ENCODE results near the gene SOST. TPM values are rescaled to one million over a fixed set of nuclear protein-coding genes. Genes with fewer than 3 reads are reported as not detected.
A peak's percentile ranks its signal among the peaks of the same experiment; 100 is the strongest.

SOST gene
- total RNA-seq, 1 experiment from 2014 or later = 0.07 TPM

DNA sequence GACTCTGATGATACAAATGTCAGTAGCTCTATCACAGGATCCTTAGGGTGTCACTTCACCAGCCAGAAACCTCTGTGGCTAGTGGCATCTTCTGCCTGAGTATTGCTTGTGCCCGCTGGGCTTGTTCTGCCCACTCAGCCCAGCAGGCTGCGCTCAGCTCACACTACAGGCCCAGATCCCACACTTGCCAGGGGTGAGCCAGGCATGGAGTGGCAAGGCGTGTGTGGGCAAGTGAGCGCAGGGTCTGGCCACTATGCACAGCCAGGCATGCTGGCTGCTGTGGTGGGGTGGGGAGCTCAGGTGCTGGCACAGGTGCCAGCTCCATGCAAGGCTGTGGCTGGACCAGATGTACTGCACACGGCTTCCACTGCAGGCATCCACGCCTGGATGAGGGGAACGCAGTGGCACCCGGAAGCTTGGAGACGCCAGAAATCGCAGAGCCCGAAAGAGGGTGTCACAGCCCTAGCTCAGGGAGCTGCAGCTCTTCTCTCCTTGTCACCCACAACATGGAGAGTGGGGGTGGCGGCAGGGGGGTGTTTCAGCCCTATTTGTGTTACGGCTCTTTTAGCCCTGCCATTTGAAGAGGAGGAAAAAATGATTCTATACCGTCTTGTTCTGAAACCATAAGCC lies 31.8 kb upstream of the SOST start:
- H3K36me3 Mint-ChIP-seq = no peaks in the 10 kb centered on the region; the same call in 1 of the 2 replicates
- no peak for TF ChIP-seq ZNF317 (CRISPR knock-in tag; IDR thresholded peaks at IDR 0.05; ENCODE audit: borderline replicate concordance, low read depth)
- TF ChIP-seq EMX1 (CRISPR knock-in tag; IDR thresholded peaks at IDR 0.05) = no peak
- no peak for TF ChIP-seq ZNF121 (CRISPR knock-in tag; IDR thresholded peaks at IDR 0.05)
- TF ChIP-seq ZNF263 (CRISPR knock-in tag; IDR thresholded peaks at IDR 0.05; ENCODE audit: low read depth) = no peak
- TF ChIP-seq, protein P1, sequence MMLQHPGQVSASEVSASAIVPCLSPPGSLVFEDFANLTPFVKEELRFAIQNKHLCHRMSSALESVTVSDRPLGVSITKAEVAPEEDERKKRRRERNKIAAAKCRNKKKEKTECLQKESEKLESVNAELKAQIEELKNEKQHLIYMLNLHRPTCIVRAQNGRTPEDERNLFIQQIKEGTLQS (CRISPR knock-in tag; conservative IDR thresholded peaks at IDR 0.05) = no peak
- TF ChIP-seq, protein P2, sequence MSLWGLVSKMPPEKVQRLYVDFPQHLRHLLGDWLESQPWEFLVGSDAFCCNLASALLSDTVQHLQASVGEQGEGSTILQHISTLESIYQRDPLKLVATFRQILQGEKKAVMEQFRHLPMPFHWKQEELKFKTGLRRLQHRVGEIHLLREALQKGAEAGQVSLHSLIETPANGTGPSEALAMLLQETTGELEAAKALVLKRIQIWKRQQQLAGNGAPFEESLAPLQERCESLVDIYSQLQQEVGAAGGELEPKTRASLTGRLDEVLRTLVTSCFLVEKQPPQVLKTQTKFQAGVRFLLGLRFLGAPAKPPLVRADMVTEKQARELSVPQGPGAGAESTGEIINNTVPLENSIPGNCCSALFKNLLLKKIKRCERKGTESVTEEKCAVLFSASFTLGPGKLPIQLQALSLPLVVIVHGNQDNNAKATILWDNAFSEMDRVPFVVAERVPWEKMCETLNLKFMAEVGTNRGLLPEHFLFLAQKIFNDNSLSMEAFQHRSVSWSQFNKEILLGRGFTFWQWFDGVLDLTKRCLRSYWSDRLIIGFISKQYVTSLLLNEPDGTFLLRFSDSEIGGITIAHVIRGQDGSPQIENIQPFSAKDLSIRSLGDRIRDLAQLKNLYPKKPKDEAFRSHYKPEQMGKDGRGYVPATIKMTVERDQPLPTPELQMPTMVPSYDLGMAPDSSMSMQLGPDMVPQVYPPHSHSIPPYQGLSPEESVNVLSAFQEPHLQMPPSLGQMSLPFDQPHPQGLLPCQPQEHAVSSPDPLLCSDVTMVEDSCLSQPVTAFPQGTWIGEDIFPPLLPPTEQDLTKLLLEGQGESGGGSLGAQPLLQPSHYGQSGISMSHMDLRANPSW (CRISPR knock-in tag; conservative IDR thresholded peaks at IDR 0.05; ENCODE audit: low read depth) = no peak
- TF ChIP-seq, protein P3, sequence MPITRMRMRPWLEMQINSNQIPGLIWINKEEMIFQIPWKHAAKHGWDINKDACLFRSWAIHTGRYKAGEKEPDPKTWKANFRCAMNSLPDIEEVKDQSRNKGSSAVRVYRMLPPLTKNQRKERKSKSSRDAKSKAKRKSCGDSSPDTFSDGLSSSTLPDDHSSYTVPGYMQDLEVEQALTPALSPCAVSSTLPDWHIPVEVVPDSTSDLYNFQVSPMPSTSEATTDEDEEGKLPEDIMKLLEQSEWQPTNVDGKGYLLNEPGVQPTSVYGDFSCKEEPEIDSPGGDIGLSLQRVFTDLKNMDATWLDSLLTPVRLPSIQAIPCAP (CRISPR knock-in tag; IDR thresholded peaks at IDR 0.05) = no peak
- TF ChIP-seq TCF7 (CRISPR knock-in tag; IDR thresholded peaks at IDR 0.05; ENCODE audit: low read depth) = no peak
- TF ChIP-seq, protein P4, sequence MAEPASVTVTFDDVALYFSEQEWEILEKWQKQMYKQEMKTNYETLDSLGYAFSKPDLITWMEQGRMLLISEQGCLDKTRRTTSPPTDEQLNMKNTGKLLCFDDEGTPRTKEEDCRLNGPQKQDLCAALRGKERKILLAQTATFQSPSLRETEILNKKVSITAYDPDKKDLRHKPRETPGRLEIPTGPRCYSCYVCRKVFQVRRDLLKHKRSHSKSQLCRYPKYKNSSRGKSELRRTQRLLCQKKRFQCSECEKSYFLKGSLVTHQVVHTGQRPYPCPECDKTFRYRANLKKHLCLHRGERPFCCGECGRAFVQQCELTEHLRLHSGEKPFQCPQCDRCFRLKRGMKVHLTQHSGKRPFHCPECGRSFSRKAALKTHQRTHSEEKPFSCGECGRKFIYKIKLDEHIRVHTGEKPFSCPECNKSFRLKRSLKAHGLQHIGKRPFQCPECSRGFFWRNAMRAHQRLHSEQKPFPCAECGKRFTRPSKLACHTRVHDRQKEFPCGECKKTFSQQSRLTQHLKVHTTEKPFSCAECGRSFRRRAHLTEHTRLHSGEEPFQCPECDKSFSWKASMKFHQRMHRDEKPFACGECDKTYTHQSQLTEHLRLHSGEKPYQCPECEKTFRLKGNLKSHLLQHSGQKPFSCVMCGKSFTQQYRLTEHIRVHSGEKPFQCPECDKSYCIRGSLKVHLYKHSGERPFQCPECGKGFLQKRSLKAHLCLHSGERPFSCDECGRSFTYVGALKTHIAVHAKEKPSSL (CRISPR knock-in tag; conservative IDR thresholded peaks at IDR 0.05) = no peak
- no peak for TF ChIP-seq KAT7 (CRISPR knock-in tag; IDR thresholded peaks at IDR 0.05; ENCODE audit: borderline replicate concordance)
- no peak for TF ChIP-seq JUN (CRISPR knock-in tag; IDR thresholded peaks at IDR 0.05)
- TF ChIP-seq FOXJ3 (CRISPR knock-in tag; IDR thresholded peaks at IDR 0.05; ENCODE audit: borderline replicate concordance) = no peak
- TF ChIP-seq, protein P5, sequence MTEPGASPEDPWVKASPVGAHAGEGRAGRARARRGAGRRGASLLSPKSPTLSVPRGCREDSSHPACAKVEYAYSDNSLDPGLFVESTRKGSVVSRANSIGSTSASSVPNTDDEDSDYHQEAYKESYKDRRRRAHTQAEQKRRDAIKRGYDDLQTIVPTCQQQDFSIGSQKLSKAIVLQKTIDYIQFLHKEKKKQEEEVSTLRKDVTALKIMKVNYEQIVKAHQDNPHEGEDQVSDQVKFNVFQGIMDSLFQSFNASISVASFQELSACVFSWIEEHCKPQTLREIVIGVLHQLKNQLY (CRISPR knock-in tag; IDR thresholded peaks at IDR 0.05) = no peak
- ATAC-seq (peak; percentile 55), DNase-seq (ENCODE audit: low spot score) (peak; percentile 29)
- H3K27ac Mint-ChIP-seq = no peak overlapping the region
- peaks cover 8% of the 10 kb centered on the region for H3K4me1 Mint-ChIP-seq
- peaks cover 16% of the 10 kb centered on the region for H3K27me3 Mint-ChIP-seq (ENCODE audit: low read depth)
- ChIA-PET CTCF (interaction anchor here (0.6 to 3.7 kb wide), 13 partner anchors 10 to 244 kb away, joined by 3 to 66 read pairs (median 3); partner anchors contain the start of genes CD300LG, ETV4 and PPY), POLR2A (interaction anchor here (1.0 kb wide), 1 partner anchor 56 kb away, joined by 3 read pairs; no protein-coding TSS in a partner anchor)
- no peak overlapping the region for H3K4me3 Mint-ChIP-seq
- H3K9me3 Mint-ChIP-seq = peaks cover 16% of the 10 kb centered on the region; the same call in 1 of the 2 replicates

DNA sequence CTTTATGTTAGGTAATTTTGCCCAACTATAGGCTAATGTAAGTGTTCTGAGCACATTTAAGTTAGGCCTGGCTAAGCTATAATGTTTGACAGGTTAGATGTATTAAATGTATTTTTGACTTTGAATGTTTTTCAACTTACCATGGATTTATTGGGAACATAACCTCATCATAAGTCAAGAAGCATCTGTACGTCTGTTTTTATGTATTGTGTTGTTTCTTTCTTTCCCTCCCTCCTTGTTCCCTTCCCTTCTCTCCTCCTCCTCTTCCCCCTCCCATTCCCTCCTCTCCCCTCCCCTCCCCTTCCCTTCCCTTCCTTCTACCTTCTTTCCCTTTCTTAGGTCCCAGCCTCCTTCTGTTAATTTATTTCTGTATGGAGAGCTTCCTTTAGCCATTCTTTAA lies 30.9 kb upstream of the SOST start:
- ChIA-PET CTCF (interaction anchor here (0.6 to 3.7 kb wide), 9 partner anchors 22 to 306 kb away, joined by 3 to 66 read pairs (median 4); partner anchors contain the start of genes CD300LG, ETV4 and PPY), POLR2A (interaction anchor here (1.0 kb wide), 1 partner anchor 57 kb away, joined by 3 read pairs; no protein-coding TSS in a partner anchor)
- Mint-ChIP-seq H3K36me3 (no peaks in the 10 kb centered on the region), H3K9me3 (peaks cover 10% of the 10 kb centered on the region; the same call in 1 of the 2 replicates), H3K4me3 (no peak overlapping the region), H3K27me3 (ENCODE audit: low read depth) (peaks cover 9% of the 10 kb centered on the region), H3K27ac (no peak overlapping the region), H3K4me1 (peaks cover 8% of the 10 kb centered on the region)
- ATAC-seq (no peak), DNase-seq (ENCODE audit: low spot score) (no peak)
- no peak for TF ChIP-seq TP53 (CRISPR knock-in tag; IDR thresholded peaks at IDR 0.05)
- no peak for TF ChIP-seq IRF2 (CRISPR knock-in tag; IDR thresholded peaks at IDR 0.05; ENCODE audit: borderline replicate concordance, low read depth)
- TF ChIP-seq OVOL2 (CRISPR knock-in tag; IDR thresholded peaks at IDR 0.05; ENCODE audit: borderline replicate concordance) = no peak
- TF ChIP-seq KAT7 (CRISPR knock-in tag; IDR thresholded peaks at IDR 0.05; ENCODE audit: borderline replicate concordance) = no peak
- TF ChIP-seq ELF4 (CRISPR knock-in tag; IDR thresholded peaks at IDR 0.05; ENCODE audit: low read depth) = no peak
- no peak for TF ChIP-seq SOX15 (CRISPR knock-in tag; IDR thresholded peaks at IDR 0.05)
- no peak for TF ChIP-seq FOXP1 (CRISPR knock-in tag; IDR thresholded peaks at IDR 0.05; ENCODE audit: borderline replicate concordance)
- TF ChIP-seq, protein P6, sequence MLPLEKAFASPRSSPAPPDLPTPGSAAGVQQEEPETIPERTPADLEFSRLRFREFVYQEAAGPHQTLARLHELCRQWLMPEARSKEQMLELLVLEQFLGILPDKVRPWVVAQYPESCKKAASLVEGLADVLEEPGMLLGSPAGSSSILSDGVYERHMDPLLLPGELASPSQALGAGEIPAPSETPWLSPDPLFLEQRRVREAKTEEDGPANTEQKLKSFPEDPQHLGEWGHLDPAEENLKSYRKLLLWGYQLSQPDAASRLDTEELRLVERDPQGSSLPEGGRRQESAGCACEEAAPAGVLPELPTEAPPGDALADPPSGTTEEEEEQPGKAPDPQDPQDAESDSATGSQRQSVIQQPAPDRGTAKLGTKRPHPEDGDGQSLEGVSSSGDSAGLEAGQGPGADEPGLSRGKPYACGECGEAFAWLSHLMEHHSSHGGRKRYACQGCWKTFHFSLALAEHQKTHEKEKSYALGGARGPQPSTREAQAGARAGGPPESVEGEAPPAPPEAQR (CRISPR knock-in tag; IDR thresholded peaks at IDR 0.05) = no peak
- no peak for TF ChIP-seq CBFB (CRISPR knock-in tag; IDR thresholded peaks at IDR 0.05; ENCODE audit: low read depth)
- no peak for TF ChIP-seq ATF1 (CRISPR knock-in tag; IDR thresholded peaks at IDR 0.05)
- TF ChIP-seq PRRX2 (CRISPR knock-in tag; IDR thresholded peaks at IDR 0.05) = no peak

Data from WTC11 (cell line).